ENCODE results near the gene KRTAP2-4.

KRTAP2-4 gene

DNA sequence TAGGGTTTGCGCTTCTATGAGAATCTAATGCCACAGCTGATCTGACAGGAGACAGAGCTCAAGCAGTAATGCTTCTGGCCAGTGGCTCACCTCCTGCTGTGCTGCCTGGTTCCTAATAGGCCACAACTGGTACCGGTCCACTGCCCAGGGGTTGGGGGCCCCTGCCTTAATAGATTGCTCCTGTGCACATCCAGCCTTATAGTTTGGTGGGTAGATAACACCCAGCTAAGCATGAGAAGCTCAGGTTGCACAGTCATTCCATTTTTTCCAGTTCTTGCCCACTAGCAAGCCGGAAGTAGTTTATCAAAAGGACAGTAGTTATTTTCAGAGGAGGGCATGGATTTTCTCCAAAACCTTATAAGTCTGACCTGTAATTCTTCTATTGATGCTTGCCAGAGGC, 46.3 kb downstream of the KRTAP2-4 start:
- TF ChIP-seq, protein P1, sequence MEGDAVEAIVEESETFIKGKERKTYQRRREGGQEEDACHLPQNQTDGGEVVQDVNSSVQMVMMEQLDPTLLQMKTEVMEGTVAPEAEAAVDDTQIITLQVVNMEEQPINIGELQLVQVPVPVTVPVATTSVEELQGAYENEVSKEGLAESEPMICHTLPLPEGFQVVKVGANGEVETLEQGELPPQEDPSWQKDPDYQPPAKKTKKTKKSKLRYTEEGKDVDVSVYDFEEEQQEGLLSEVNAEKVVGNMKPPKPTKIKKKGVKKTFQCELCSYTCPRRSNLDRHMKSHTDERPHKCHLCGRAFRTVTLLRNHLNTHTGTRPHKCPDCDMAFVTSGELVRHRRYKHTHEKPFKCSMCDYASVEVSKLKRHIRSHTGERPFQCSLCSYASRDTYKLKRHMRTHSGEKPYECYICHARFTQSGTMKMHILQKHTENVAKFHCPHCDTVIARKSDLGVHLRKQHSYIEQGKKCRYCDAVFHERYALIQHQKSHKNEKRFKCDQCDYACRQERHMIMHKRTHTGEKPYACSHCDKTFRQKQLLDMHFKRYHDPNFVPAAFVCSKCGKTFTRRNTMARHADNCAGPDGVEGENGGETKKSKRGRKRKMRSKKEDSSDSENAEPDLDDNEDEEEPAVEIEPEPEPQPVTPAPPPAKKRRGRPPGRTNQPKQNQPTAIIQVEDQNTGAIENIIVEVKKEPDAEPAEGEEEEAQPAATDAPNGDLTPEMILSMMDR (IDR thresholded peaks at IDR 0.05; ENCODE audit: low read depth, low read length), result no peak
- no peak overlapping the region for H3K4me3 ChIP-seq (ENCODE audit: low read depth, low read length)
- in situ Hi-C loops (cut with HindIII; ENCODE audit: low sequenced_read_pairs), result no loop called here
- DNase-seq (ENCODE audit: low read depth, low spot score), result no peak

DNA sequence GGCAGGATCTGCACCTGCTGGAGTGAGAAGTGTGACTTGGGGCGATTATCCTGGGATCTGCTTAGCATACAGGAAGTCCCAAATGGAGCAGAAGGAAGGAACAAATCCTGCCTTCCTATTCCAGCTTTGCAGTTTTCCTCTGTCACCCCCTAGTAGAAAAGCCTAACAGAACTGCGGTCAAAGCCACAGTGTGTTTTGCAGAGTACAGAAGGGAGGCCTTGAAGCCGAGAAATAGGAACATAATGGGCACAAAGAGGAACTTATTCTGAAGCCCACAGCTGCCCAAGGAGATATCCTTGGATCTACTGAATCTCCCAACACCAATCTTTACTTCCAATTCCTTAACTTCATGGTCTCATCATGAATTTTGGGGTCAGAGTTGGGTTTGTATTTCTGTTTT, 47.1 kb downstream of the KRTAP2-4 start:
- TF ChIP-seq, protein P1 (IDR thresholded peaks at IDR 0.05; ENCODE audit: low read depth, low read length), result no peak
- in situ Hi-C loops (cut with HindIII; ENCODE audit: low sequenced_read_pairs), result no loop called here
- no peak overlapping the region for H3K4me3 ChIP-seq (ENCODE audit: low read depth, low read length)
- no peak for DNase-seq (ENCODE audit: low read depth, low spot score)

DNA sequence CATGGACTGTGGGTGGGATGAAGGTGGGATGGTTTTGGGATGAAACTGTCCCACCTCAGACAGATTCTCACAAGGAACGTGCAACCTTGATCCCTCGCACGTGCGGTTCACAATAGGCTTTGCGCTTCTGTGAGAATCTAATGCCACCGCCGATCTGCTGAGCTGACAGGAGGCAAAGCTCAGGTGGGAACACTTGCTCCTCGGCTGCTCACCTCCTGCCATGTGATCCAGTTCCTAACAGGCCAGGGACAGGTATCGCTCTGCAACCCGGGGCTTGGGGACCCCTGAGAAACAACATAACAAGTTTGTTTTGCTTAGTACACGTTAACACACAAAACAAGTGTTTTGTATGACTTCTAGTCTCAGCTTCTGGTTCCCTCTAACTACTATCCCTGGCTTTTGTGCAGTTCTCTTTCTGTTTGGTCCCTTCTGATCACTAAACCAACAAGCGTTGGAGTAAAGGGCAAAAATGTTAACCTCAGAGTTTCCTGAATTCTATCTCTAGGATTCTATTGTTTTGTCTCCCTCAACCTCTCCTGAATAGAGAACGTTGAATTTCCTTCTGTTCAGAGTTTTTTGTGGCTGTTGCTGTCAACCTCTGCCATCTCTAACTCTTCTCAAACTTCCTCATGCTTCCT, 49.0 kb downstream of the KRTAP2-4 start:
- no peak overlapping the region for H3K4me3 ChIP-seq (ENCODE audit: low read depth, low read length)
- DNase-seq (ENCODE audit: low read depth, low spot score), result no peak
- in situ Hi-C loops (cut with HindIII; ENCODE audit: low sequenced_read_pairs), result no loop called here
- TF ChIP-seq, protein P1 (IDR thresholded peaks at IDR 0.05; ENCODE audit: low read depth, low read length), result no peak

DNA sequence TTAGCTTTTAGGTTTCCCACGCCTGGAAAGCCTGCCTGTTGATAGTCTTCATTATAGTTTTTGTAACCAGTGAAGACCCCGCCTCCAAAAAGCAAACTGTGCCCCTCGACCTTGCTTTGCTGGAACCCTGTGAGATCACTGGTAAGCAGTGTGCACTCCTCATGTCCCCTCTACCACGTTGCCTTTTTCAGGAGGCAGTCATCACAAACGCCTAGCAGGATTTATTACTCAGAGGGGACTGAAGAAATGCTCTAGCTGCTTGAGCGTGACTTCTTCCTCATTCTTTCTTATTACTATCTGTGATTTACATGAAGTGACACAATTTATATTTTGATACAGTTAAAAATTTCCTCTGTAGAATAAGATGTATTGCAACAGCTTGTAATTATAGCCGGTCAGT, 50.2 kb downstream of the KRTAP2-4 start:
- in situ Hi-C loops (cut with HindIII; ENCODE audit: low sequenced_read_pairs), result no loop called here
- no peak overlapping the region for H3K4me3 ChIP-seq (ENCODE audit: low read depth, low read length)
- TF ChIP-seq, protein P1 (IDR thresholded peaks at IDR 0.05; ENCODE audit: low read depth, low read length), result no peak
- no peak for DNase-seq (ENCODE audit: low read depth, low spot score)
